Loucy (cell line): ENCODE results near the gene PHYKPL.

Experiments
- CTCF ChIP-seq: fragments of 200-600 bp; sonication (generic); conservative IDR thresholded peaks from 2 replicates; pipeline ENCODE4 v1.5.1; 2014; ENCODE audit warnings: mild to moderate bottlenecking, antibody characterized with exemption, low read length
- EZH2phosphoT487 ChIP-seq: fragments of 200-600 bp; IDR thresholded peaks from 2 replicates; pipeline ENCODE4 v1.6.1; 2018; ENCODE audit warnings: antibody characterized with exemption, mild to moderate bottlenecking, moderate library complexity, borderline replicate concordance

GRCh38 chr5:178194026-178194425 is 38.6 kb downstream of the PHYKPL start:
- TF ChIP-seq CTCF (no peak), EZH2phosphoT487 (no peak)
